Motor neuron (in vitro differentiated cells): ENCODE results near the gene SAA1. TPM values are rescaled to one million over a fixed set of nuclear protein-coding genes. Genes with fewer than 3 reads are reported as not detected.
"Not testable (repeated sequence)": the region's sequence is repeated elsewhere in the genome, so short reads cannot be mapped to it uniquely, and the experiment has no call there.

Source experiments
- ATAC-seq, 8 experiments: fragments of 200-7000 bp; cut with Tn5 transposase; replicated peaks in 6 of 8; 2 replicates each; pipeline ENCODE4 v1.8.0; 2021; ENCODE audit warnings: mild to moderate bottlenecking in 8 of 8, moderate library complexity in 8 of 8
- H3K27ac ChIP-seq, 2 donors: fragments of 250-450 bp; sonication (Bioruptor Pico); 2 replicates each; pipeline ENCODE4 v1.9.0; 2021; ENCODE audit warnings: antibody characterized with exemption in 2 of 2, mild to moderate bottlenecking in 2 of 2, moderate library complexity in 1 of 2
- H3K4me1 ChIP-seq, 2 donors: fragments of 250-450 bp; sonication (Bioruptor Pico); replicated peaks in 1 of 2; 2 replicates each; pipeline ENCODE4 v1.6.1; 2021; ENCODE audit warnings: antibody characterized with exemption in 2 of 2, mild to moderate bottlenecking in 2 of 2, moderate library complexity in 1 of 2
- H3K4me3 ChIP-seq, 5 donors: fragments of 250-450 bp; sonication (Bioruptor Pico); 2 replicates each; pipeline ENCODE4 v1.9.0; 2021; ENCODE audit warnings: antibody characterized with exemption in 5 of 5, mild to moderate bottlenecking in 5 of 5, moderate library complexity in 4 of 5
- WGBS, 10 experiments: fragments of 450-650 bp; shearing (Covaris generic); methylation state at CpG; one replicate each; pipeline ENCODE4 v1.0.0; 2022; 5-methylcytosine and 5-hydroxymethylcytosine counted together
- in situ Hi-C, 9 experiments: fragments of 400-800 bp; cut with MboI; loops; one replicate each; pipeline ENCODE4 v1.15.0; 2021; ENCODE audit warnings: low sequenced_read_pairs in 9 of 9, low pct_unique_long_range_greater_than_20kb in 2 of 9; ENCODE audit not compliant: unreplicated experiment in 9 of 9
- total RNA-seq, 8 experiments: library from RNA; unstranded; fragments of 300-600 nt; gene quantifications; 2 replicates each; pipeline versions ENCODE4 v1.2.3 to v1.2.4, GENCODE V29; 2022

Gene SAA1
- total RNA-seq, 8 experiments from 2014 or later: 1.7 TPM; not detected in 7

GRCh38 chr11:18245396-18245795 lies 20.7 kb upstream of the SAA1 start:
- peak in 2 of 8 experiments; percentile 21 to 29 for ATAC-seq
- no peak overlapping the region for H3K4me3 ChIP-seq
- H3K27ac ChIP-seq: no peak overlapping the region
- H3K4me1 ChIP-seq: no peaks in the 10 kb centered on the region
- WGBS, 10 experiments: 85% methylated on average over 5 of the region's 6 CpGs; no CpG with 5 or more reads in 9 of the 10 experiments
- in situ Hi-C loops: no loop called here

GRCh38 chr11:18246379-18247190 lies 19.5 kb upstream of the SAA1 start:
- in situ Hi-C loops, H3K27ac ChIP-seq, H3K4me1 ChIP-seq, H3K4me3 ChIP-seq: not testable (repeated sequence)
- 80 to 93% (median 85%) methylated on average over 2 to 4 of the region's 11 CpGs; no CpG with 5 or more reads in 5 of the 10 experiments for WGBS, 10 experiments
- peak in 2 of 8 experiments; percentile 54 to 63 for ATAC-seq

- H3K4me3 ChIP-seq, in situ Hi-C loops, H3K27ac ChIP-seq, H3K4me1 ChIP-seq: not testable (repeated sequence)
- no CpG with 5 or more reads among the region's 6 CpGs for WGBS, 10 experiments
- ATAC-seq: peak in 2 of 8 experiments; percentile 23 to 54
These were observed 18.9 kb upstream of the SAA1 start for GRCh38 chr11:18247191-18247581.

GRCh38 chr11:18248561-18248960 lies 17.5 kb upstream of the SAA1 start, which contains the start of gene SAA2:
Gene SAA2 (minus strand): TSS chr11:18248668. CDS start chr11:18248011, 657 bp downstream.
- no peaks in the 10 kb centered on the region for H3K4me1 ChIP-seq
- no peak within 1 kb of the TSS for H3K27ac ChIP-seq
- WGBS, 10 experiments: 53 to 87% methylated on average over 2 to 3 of the region's 5 CpGs; no CpG with 5 or more reads in 8 of the 10 experiments
- H3K4me3 ChIP-seq: no peak within 1 kb of the TSS
- in situ Hi-C loops: no loop called here
- no peak for ATAC-seq

GRCh38 chr11:18253233-18253632 lies 12.8 kb upstream of the SAA1 start:
- no peak overlapping the region for H3K4me3 ChIP-seq
- in situ Hi-C loops: no loop called here
- peak in 2 of 8 experiments; percentile 16 to 90 for ATAC-seq
- H3K27ac ChIP-seq: no peak overlapping the region
- H3K4me1 ChIP-seq: no peaks in the 10 kb centered on the region
- WGBS, 10 experiments: 40 to 100% (median 82%) methylated on average over 1 to 3 of the region's 3 CpGs; no CpG with 5 or more reads in 4 of the 10 experiments

GRCh38 chr11:18253778-18254338 lies 12.2 kb upstream of the SAA1 start:
- H3K4me1 ChIP-seq: no peaks in the 10 kb centered on the region
- 47 to 93% (median 68%) methylated on average over 1 to 7 of the region's 11 CpGs; no CpG with 5 or more reads in 3 of the 10 experiments for WGBS, 10 experiments
- no peak overlapping the region for H3K27ac ChIP-seq
- in situ Hi-C loops: no loop called here
- no peak for ATAC-seq
- no peak overlapping the region for H3K4me3 ChIP-seq

- Histone ChIP-seq H3K4me1 (no peaks in the 10 kb centered on the region), H3K4me3 (no peak overlapping the region), H3K27ac (no peak overlapping the region)
- 0 to 60% (median 30%) methylated on average over 1 to 2 of the region's 2 CpGs; no CpG with 5 or more reads in 5 of the 10 experiments for WGBS, 10 experiments
- ATAC-seq: no peak
- in situ Hi-C loops: no loop called here
These were observed 11.2 kb upstream of the SAA1 start for GRCh38 chr11:18254781-18255361.

GRCh38 chr11:18259259-18259658 lies 6.8 kb upstream of the SAA1 start:
- in situ Hi-C loops: no loop called here
- no peak for ATAC-seq
- no peak overlapping the region for H3K27ac ChIP-seq
- no peak overlapping the region for H3K4me3 ChIP-seq
- H3K4me1 ChIP-seq: no peaks in the 10 kb centered on the region

GRCh38 chr11:18261721-18262120 lies 4.3 kb upstream of the SAA1 start:
- WGBS, 10 experiments: 75 to 100% (median 94%) methylated on average over 1 to 11 of the region's 14 CpGs; no CpG with 5 or more reads in 4 of the 10 experiments
- no peak for ATAC-seq
- Histone ChIP-seq H3K4me1 (no peaks in the 10 kb centered on the region), H3K27ac (no peak overlapping the region), H3K4me3 (no peak overlapping the region)
- in situ Hi-C loops: no loop called here

- in situ Hi-C loops, H3K27ac ChIP-seq, ATAC-seq, H3K4me3 ChIP-seq, H3K4me1 ChIP-seq: not testable (repeated sequence)
- WGBS, 10 experiments: 62 to 85% (median 76%) methylated on average over 3 to 5 of the region's 8 CpGs; no CpG with 5 or more reads in 6 of the 10 experiments
These were observed 3.2 kb upstream of the SAA1 start for GRCh38 chr11:18262681-18263350.

- no peaks in the 10 kb centered on the region for H3K4me1 ChIP-seq
- no peak overlapping the region for H3K4me3 ChIP-seq
- 15 to 83% (median 51%) methylated on average over 1 to 4 of the region's 4 CpGs for WGBS, 10 experiments
- ATAC-seq: no peak
- in situ Hi-C loops: no loop called here
- H3K27ac ChIP-seq: no peak overlapping the region
These were observed 2.0 kb upstream of the SAA1 start for GRCh38 chr11:18264035-18264434.

GRCh38 chr11:18264677-18265555 lies 1.1 kb upstream of the SAA1 start:
- 4 to 50% (median 40%) methylated on average over 1 of the region's 1 CpG; no CpG with 5 or more reads in 6 of the 10 experiments for WGBS, 10 experiments
- in situ Hi-C loops: no loop called here

More at GRCh38 chr11:18264677-18265555, 1.1 kb upstream of the SAA1 start:
- Histone ChIP-seq H3K4me1 (no peaks in the 10 kb centered on the region), H3K27ac (no peak overlapping the region), H3K4me3 (no peak overlapping the region)
- no peak for ATAC-seq
